Tibial nerve (tissue), 4 donors: Measurements from ENCODE around the gene LIN54. TPM values are rescaled to one million over a fixed set of nuclear protein-coding genes. Genes with fewer than 3 reads are reported as not detected.

Source experiments
- DNase-seq, 2 donors: peaks; one replicate each; pipeline ENCODE4 v3.0.0-alpha.2; 2019; ENCODE audit warnings: low spot score in 2 of 2
- H3K27ac ChIP-seq, 4 donors: fragments of 200-600 bp; sonication (generic) in 3 of 4; one replicate each; pipeline ENCODE4 v1.5.1; 2017 to 2019; ENCODE audit warnings: mild to moderate bottlenecking in 1 of 4
- H3K27me3 ChIP-seq, 2 donors: fragments of 200-600 bp; sonication (generic) in 1 of 2; one replicate each; pipeline versions ENCODE4 v1.5.1 to v1.6.0; 2017 to 2019
- H3K36me3 ChIP-seq, 3 donors: fragments of 200-600 bp; sonication (generic); one replicate each; pipeline ENCODE4 v1.5.1; 2018 to 2019
- H3K4me1 ChIP-seq, 4 donors: fragments of 200-600 bp; sonication (generic) in 3 of 4; one replicate each; pipeline ENCODE4 v1.5.1; 2017 to 2019
- H3K4me3 ChIP-seq, 4 donors: fragments of 200-600 bp; sonication (generic) in 3 of 4; one replicate each; pipeline ENCODE4 v1.5.1; 2017 to 2019; ENCODE audit warnings: mild to moderate bottlenecking in 1 of 4, moderate library complexity in 1 of 4
- H3K9me3 ChIP-seq, 4 donors: fragments of 200-600 bp; sonication (generic) in 3 of 4; one replicate each; pipeline ENCODE4 v1.5.1; 2017 to 2019
- CTCF ChIP-seq, 5 experiments: fragments of 200-600 bp in 3 of 5; fragments of 450-650 bp in 2 of 5; sonication (generic) in 3 of 5; IDR thresholded peaks; one replicate each; pipeline ENCODE4 v1.5.1; 2016 to 2019; ENCODE audit warnings: antibody characterized with exemption in 5 of 5, mild to moderate bottlenecking in 3 of 5, moderate library complexity in 2 of 5
- EP300 ChIP-seq, 2 donors: sonication (generic); formaldehyde crosslinking; IDR thresholded peaks; one replicate each; pipeline ENCODE4 v1.6.1; 2017; ENCODE audit warnings: antibody characterized with exemption in 2 of 2, mild to moderate bottlenecking in 1 of 2
- POLR2A ChIP-seq, 2 donors: fragments of 450-650 bp; IDR thresholded peaks; one replicate each; pipeline ENCODE4 v1.6.1; 2017; ENCODE audit warnings: antibody characterized with exemption in 2 of 2, mild to moderate bottlenecking in 2 of 2, moderate library complexity in 2 of 2
- WGBS, 2 donors: methylation state at CpG; one replicate each; pipeline ENCODE4 v1.1.5; 2018; 5-methylcytosine and 5-hydroxymethylcytosine counted together
- total RNA-seq, 4 donors: library from RNA; depleted of rRNA; stranded (reverse); fragments of >200 nt; gene quantifications; one replicate each; pipeline ENCODE4 v1.1.0, GENCODE V29; 2016

The LIN54 gene
- total RNA-seq, 4 donors from 2014 or later: 9.4 to 15.1 (median 11.9) TPM

DNA sequence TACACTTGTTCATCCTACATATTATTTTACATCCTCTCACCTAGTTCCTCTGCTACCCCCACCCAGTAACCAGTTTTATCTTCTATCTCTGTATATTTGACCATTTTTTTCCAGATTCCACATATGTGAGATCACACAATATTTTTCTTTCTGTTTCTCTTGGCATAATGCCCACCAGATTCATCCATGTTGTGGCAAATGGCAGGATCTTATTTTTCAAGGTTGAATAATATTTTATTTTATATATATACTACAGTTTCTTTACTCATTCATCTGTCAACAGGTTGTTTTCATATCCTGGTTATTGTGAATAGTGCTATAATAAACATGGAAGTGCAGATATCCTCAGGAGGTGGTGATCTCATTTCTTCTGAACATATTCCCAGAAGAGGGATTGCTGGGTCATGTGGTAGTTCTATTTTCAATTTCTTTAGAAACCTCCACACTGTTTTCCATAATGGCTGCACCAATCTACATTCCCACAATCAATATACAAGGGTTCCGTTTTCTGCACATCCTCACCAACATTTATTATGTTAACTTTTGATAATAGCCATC, 61.9 kb downstream of the LIN54 start:
- H3K4me1 ChIP-seq: no peaks in the 10 kb centered on the region
- TF ChIP-seq CTCF (IDR thresholded peaks at IDR 0.05): no peak
- TF ChIP-seq EP300 (IDR thresholded peaks at IDR 0.05): no peak
- no peak for TF ChIP-seq POLR2A (IDR thresholded peaks at IDR 0.05)
- H3K9me3 ChIP-seq: no peaks in the 10 kb centered on the region
- H3K4me3 ChIP-seq: no peak overlapping the region
- DNase-seq: no peak
- H3K36me3 ChIP-seq: peaks cover 0 to 24% (median 0%) of the 10 kb centered on the region in 3 donors
- WGBS, 2 donors: 97% methylated on average over 1 of the region's 1 CpG
- no peak overlapping the region for H3K27ac ChIP-seq
- H3K27me3 ChIP-seq: no peaks in the 10 kb centered on the region

- TF ChIP-seq EP300 (IDR thresholded peaks at IDR 0.05): no peak
- TF ChIP-seq CTCF (IDR thresholded peaks at IDR 0.05): no peak
- TF ChIP-seq POLR2A (IDR thresholded peaks at IDR 0.05): no peak
- Histone ChIP-seq H3K36me3 (peaks cover 0 to 22% (median 0%) of the 10 kb centered on the region in 3 donors), H3K4me3 (no peak overlapping the region), H3K27ac (no peak overlapping the region), H3K9me3 (no peaks in the 10 kb centered on the region), H3K27me3 (no peaks in the 10 kb centered on the region), H3K4me1 (no peaks in the 10 kb centered on the region)
- DNase-seq: no peak
Measured at GRCh38 chr4:82947498-82947897, 63.1 kb downstream of the LIN54 start.

DNA sequence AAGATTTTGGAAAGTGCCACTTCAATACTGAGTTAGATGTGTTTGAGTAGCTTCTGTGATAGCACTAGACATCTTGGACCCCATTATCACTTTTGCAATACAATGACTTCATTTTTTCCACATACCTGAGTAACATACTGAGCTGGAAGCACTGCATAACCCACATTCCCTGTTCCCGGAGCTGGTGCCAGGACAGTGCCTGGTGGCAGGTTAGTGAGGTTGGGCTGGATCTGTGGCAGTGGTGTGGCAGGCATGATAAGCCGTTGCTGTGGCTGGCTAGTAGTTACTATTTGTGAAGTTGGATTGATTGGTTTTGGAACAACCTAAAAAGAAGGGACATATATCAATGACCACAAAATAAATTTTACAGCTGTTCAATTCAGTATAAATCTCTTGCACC, 71.2 kb downstream of the LIN54 start:
- no peak overlapping the region for H3K27ac ChIP-seq
- H3K9me3 ChIP-seq: no peaks in the 10 kb centered on the region
- H3K36me3 ChIP-seq: peaks cover 0 to 72% (median 0%) of the 10 kb centered on the region in 3 donors
- 82 to 84% methylated on average over 2 of the region's 2 CpGs for WGBS, 2 donors
- TF ChIP-seq POLR2A (IDR thresholded peaks at IDR 0.05): no peak
- no peak for DNase-seq
- H3K4me1 ChIP-seq: no peaks in the 10 kb centered on the region
- no peak overlapping the region for H3K4me3 ChIP-seq
- no peaks in the 10 kb centered on the region for H3K27me3 ChIP-seq

- H3K27me3 ChIP-seq: no peaks in the 10 kb centered on the region
- TF ChIP-seq POLR2A (IDR thresholded peaks at IDR 0.05) (no peak), EP300 (IDR thresholded peaks at IDR 0.05) (no peak), CTCF (IDR thresholded peaks at IDR 0.05) (no peak)
- H3K9me3 ChIP-seq: no peaks in the 10 kb centered on the region
- peaks cover 0 to 69% (median 0%) of the 10 kb centered on the region in 3 donors for H3K36me3 ChIP-seq
- no peak for DNase-seq
- H3K4me3 ChIP-seq: no peak overlapping the region
- no peak overlapping the region for H3K27ac ChIP-seq
- H3K4me1 ChIP-seq: no peaks in the 10 kb centered on the region
Measured at GRCh38 chr4:82934441-82934840, 76.2 kb downstream of the LIN54 start.

DNA sequence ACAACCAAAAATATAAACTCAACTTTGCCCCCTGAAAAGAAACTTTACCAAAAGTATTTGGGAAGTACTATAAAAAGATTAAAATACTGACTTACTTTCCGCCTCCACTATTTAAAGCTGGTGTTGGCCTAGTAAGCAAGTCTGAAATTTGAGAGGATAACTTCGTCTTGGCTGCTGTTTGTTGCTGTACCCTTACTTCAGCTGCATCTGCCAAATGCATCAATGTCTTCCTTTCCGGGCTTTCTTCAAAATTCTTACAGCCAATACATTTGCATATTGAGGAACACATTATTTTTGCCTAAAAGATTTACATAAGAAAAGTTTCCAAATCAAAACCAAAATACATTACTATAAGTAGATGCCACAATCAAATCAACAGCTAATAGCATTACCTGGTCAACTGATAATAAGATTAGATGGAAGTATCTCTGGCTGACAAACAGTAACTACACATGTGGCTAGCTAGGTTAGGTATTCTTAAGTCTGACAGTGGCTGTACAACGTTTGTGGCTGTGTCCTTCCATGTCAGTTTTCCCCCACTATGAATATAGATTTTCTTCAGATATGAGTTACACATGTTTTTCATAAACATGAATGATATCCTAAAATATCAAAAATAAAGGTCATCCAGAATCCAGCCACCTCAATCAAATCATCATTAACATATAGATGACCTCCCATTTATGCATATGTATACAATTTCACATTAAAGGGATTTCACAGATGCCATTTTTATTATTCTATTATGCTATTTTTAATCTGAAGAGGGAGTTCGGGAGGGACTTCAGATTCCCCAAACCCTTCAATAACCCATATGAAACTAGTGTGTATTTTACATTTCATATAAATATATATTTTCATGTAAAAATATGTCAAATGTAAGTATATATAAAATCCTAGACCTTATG, 79.5 kb downstream of the LIN54 start:
- no peaks in the 10 kb centered on the region for H3K27me3 ChIP-seq
- WGBS, 2 donors: 75 to 78% methylated on average over 5 of the region's 5 CpGs

More for the DNA sequence above, 79.5 kb downstream of the LIN54 start:
- no peak overlapping the region for H3K4me3 ChIP-seq
- no peak overlapping the region for H3K27ac ChIP-seq
- TF ChIP-seq POLR2A (IDR thresholded peaks at IDR 0.05) (no peak), CTCF (IDR thresholded peaks at IDR 0.05) (no peak), EP300 (IDR thresholded peaks at IDR 0.05) (no peak)
- peaks cover 0 to 47% (median 0%) of the 10 kb centered on the region in 3 donors for H3K36me3 ChIP-seq
- no peak for DNase-seq
- no peaks in the 10 kb centered on the region for H3K4me1 ChIP-seq
- no peaks in the 10 kb centered on the region for H3K9me3 ChIP-seq
